ENCODE data around the gene ARMC2. TPM values are rescaled to one million over a fixed set of nuclear protein-coding genes. Genes with fewer than 3 reads are reported as not detected.

ARMC2 gene
- total RNA-seq, 1 experiment from 2014 or later, result 3.2 TPM

- Mint-ChIP-seq H3K4me1 (ENCODE audit: insufficient read depth, unreplicated experiment) (peaks cover 5% of the 10 kb centered on the region), H3K4me3 (ENCODE audit: unreplicated experiment) (no peak overlapping the region), H3K36me3 (ENCODE audit: insufficient read depth, unreplicated experiment) (no peaks in the 10 kb centered on the region), H3K27ac (ENCODE audit: low read depth, unreplicated experiment) (no peak overlapping the region), H3K27me3 (ENCODE audit: insufficient read depth, unreplicated experiment) (no peaks in the 10 kb centered on the region), H3K9me3 (ENCODE audit: unreplicated experiment) (no peaks in the 10 kb centered on the region)
- intact Hi-C loops (cut with micrococcal nuclease), result no loop called here
- no peak for DNase-seq (ENCODE audit: unreplicated experiment)
- POLR2A ChIA-PET, result interaction anchor here (0.5 kb wide), 1 partner anchor 770 kb away, joined by 3 read pairs; no protein-coding TSS in a partner anchor
- no peak for TF ChIP-seq CTCF (IDR thresholded peaks at IDR 0.05; ENCODE audit: unreplicated experiment)
- CTCF ChIA-PET, result interaction anchor here (0.6 to 4.5 kb wide), 2 partner anchors 8 to 24 kb away, joined by 3 to 25 read pairs; no protein-coding TSS in a partner anchor
- BruUV-seq (replicated peaks), result no TSS peak
Measured at GRCh38 chr6:108844135-108844534, 4.1 kb upstream of the ARMC2 start.

- ChIA-PET POLR2A (interaction anchor here (1.3 kb wide), 2 partner anchors 37 to 285 kb away, joined by 3 to 4 read pairs; partner anchors contain the start of gene FOXO3), CTCF (interaction anchor here (1.0 to 4.5 kb wide), 2 partner anchors 9 to 304 kb away, joined by 3 to 25 read pairs; no protein-coding TSS in a partner anchor)
- intact Hi-C loops (cut with micrococcal nuclease), result no loop called here
- H3K36me3 Mint-ChIP-seq (ENCODE audit: insufficient read depth, unreplicated experiment), result no peaks in the 10 kb centered on the region
- H3K4me1 Mint-ChIP-seq (ENCODE audit: insufficient read depth, unreplicated experiment), result peaks cover 5% of the 10 kb centered on the region
- no TSS peak for BruUV-seq (replicated peaks)
- no peak for TF ChIP-seq CTCF (IDR thresholded peaks at IDR 0.05; ENCODE audit: unreplicated experiment)
- H3K27me3 Mint-ChIP-seq (ENCODE audit: insufficient read depth, unreplicated experiment), result no peaks in the 10 kb centered on the region
- no peaks in the 10 kb centered on the region for H3K9me3 Mint-ChIP-seq (ENCODE audit: unreplicated experiment)
- no peak overlapping the region for H3K27ac Mint-ChIP-seq (ENCODE audit: low read depth, unreplicated experiment)
- no peak for DNase-seq (ENCODE audit: unreplicated experiment)
- H3K4me3 Mint-ChIP-seq (ENCODE audit: unreplicated experiment), result no peak overlapping the region
Measured at GRCh38 chr6:108845145-108845544, 3.1 kb upstream of the ARMC2 start.

DNA sequence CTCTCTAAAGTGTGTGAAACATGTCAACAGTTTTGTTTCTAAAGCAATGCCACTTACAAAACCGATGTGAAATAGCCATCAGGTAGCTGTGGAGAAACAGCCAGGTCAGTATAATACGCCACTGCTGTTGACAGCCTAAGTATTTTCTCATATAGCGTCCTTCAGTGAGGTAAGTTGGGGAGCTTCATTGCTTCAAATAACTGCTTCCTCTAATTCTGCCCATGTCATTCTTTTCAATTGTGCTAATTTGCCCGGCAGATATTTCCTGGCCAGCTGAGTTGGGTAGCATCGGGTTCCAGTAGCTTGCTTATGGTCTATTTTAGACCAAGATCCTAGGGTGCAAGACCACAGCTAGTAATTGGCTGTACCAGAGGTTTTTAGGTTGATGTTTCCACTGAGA lies 2.1 kb upstream of the ARMC2 start:
- TF ChIP-seq CTCF (IDR thresholded peaks at IDR 0.05; ENCODE audit: unreplicated experiment), result no peak
- ChIA-PET POLR2A (interaction anchor here (1.3 kb wide), 2 partner anchors 36 to 286 kb away, joined by 3 to 4 read pairs; partner anchors contain the start of gene FOXO3), CTCF (interaction anchor here (0.6 to 4.5 kb wide), 6 partner anchors 10 to 551 kb away, joined by 3 to 25 read pairs (median 3); no protein-coding TSS in a partner anchor)
- BruUV-seq (replicated peaks), result no TSS peak
- H3K27me3 Mint-ChIP-seq (ENCODE audit: insufficient read depth, unreplicated experiment), result no peaks in the 10 kb centered on the region
- DNase-seq (ENCODE audit: unreplicated experiment), result no peak
- H3K4me3 Mint-ChIP-seq (ENCODE audit: unreplicated experiment), result no peak overlapping the region
- intact Hi-C loops (cut with micrococcal nuclease), result no loop called here
- H3K4me1 Mint-ChIP-seq (ENCODE audit: insufficient read depth, unreplicated experiment), result peaks cover 5% of the 10 kb centered on the region
- no peak overlapping the region for H3K27ac Mint-ChIP-seq (ENCODE audit: low read depth, unreplicated experiment)
- no peaks in the 10 kb centered on the region for H3K36me3 Mint-ChIP-seq (ENCODE audit: insufficient read depth, unreplicated experiment)
- H3K9me3 Mint-ChIP-seq (ENCODE audit: unreplicated experiment), result no peaks in the 10 kb centered on the region

DNA sequence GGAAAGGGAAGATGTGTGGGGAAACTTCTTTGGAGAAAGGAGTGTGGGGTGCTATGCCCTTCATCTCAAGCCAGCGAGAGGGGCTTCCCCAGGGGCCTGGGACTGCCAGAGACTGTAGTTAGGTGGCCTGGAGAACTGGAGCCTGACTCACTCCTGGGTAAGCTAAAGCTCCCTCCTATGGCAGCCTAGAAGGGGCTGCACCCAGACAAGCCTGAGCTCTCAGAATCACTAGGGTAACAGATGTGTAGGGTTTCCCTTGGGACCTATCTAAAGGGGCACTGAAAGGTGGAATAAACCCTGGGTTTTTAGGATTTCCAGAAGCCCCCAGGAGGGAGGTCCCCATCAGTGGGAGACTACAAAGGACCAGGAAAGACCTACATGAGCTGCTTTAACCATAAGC lies 1.6 kb upstream of the ARMC2 start:
- H3K4me3 Mint-ChIP-seq (ENCODE audit: unreplicated experiment), result no peak overlapping the region
- no peak for TF ChIP-seq CTCF (IDR thresholded peaks at IDR 0.05; ENCODE audit: unreplicated experiment)
- H3K27ac Mint-ChIP-seq (ENCODE audit: low read depth, unreplicated experiment), result no peak overlapping the region
- BruUV-seq (replicated peaks), result no TSS peak
- ChIA-PET POLR2A (no interaction called here), CTCF (interaction anchor here (0.6 to 4.5 kb wide), 7 partner anchors 11 to 1143 kb away, joined by 3 to 25 read pairs (median 3); no protein-coding TSS in a partner anchor)
- H3K4me1 Mint-ChIP-seq (ENCODE audit: insufficient read depth, unreplicated experiment), result peaks cover 5% of the 10 kb centered on the region
- no peaks in the 10 kb centered on the region for H3K9me3 Mint-ChIP-seq (ENCODE audit: unreplicated experiment)
- intact Hi-C loops (cut with micrococcal nuclease), result no loop called here
- no peaks in the 10 kb centered on the region for H3K36me3 Mint-ChIP-seq (ENCODE audit: insufficient read depth, unreplicated experiment)
- H3K27me3 Mint-ChIP-seq (ENCODE audit: insufficient read depth, unreplicated experiment), result no peaks in the 10 kb centered on the region
- no peak for DNase-seq (ENCODE audit: unreplicated experiment)

All from MCF 10A (cell line).